CD14-positive monocyte (primary cell): ENCODE measurements around the gene ULK4. TPM values are rescaled to one million over a fixed set of nuclear protein-coding genes. Genes with fewer than 3 reads are reported as not detected.

Experiments used
- DNase-seq, 3 donors: peaks; one replicate each; pipeline ENCODE4 v3.0.0-alpha.2; 2011 to 2022
- H2AFZ ChIP-seq: 2 replicates; pipeline ENCODE4 v1.6.0; 2012; ENCODE audit warnings: mild to moderate bottlenecking, low read depth, low read length, inconsistent platforms; ENCODE audit not compliant: insufficient read depth, poor library complexity, severe bottlenecking
- H3K27ac ChIP-seq, 2 donors: 1 replicate in 1 of 2; 2 replicates in 1 of 2; pipeline ENCODE4 v1.5.1; 2012 to 2013; ENCODE audit warnings: low read length in 2 of 2, control low read depth in 1 of 2, inconsistent platforms in 1 of 2, low read depth in 1 of 2, mild to moderate bottlenecking in 1 of 2
- H3K27me3 ChIP-seq, 2 donors: one replicate each; pipeline versions ENCODE4 v1.6.0 to v1.6.1; 2011 to 2013; ENCODE audit warnings: low read length in 2 of 2; ENCODE audit not compliant: control insufficient read depth in 2 of 2, insufficient read depth in 2 of 2
- H3K36me3 ChIP-seq, 2 donors: replicated peaks in 1 of 2; 1 replicate in 1 of 2; 2 replicates in 1 of 2; pipeline versions ENCODE4 v1.5.1 to v1.6.1; 2012 to 2013; ENCODE audit warnings: low read length in 2 of 2, control low read depth in 1 of 2, inconsistent platforms in 1 of 2, mild to moderate bottlenecking in 1 of 2; ENCODE audit not compliant: insufficient read depth in 2 of 2, control insufficient read depth in 1 of 2
- H3K4me1 ChIP-seq, 2 donors: 1 replicate in 1 of 2; 2 replicates in 1 of 2; pipeline versions ENCODE4 v1.5.1 to v1.6.1; 2012 to 2013; ENCODE audit warnings: low read length in 2 of 2, control low read depth in 1 of 2, inconsistent platforms in 1 of 2, mild to moderate bottlenecking in 1 of 2, moderate library complexity in 1 of 2; ENCODE audit not compliant: insufficient read depth in 2 of 2, control insufficient read depth in 1 of 2
- H3K4me2 ChIP-seq: replicated peaks from 2 replicates; pipeline ENCODE3; 2012; ENCODE audit warnings: low read length, moderate library complexity, mild to moderate bottlenecking; ENCODE audit not compliant: poor library complexity, severe bottlenecking; ENCODE audit errors: extremely low read depth
- H3K4me3 ChIP-seq, 3 experiments: fragments of 200-600 bp in 1 of 3; sonication (generic) in 1 of 3; replicated peaks in 1 of 3; 1 replicate in 2 of 3; 2 replicates in 1 of 3; pipeline ENCODE4 v1.5.1; 2011 to 2013; ENCODE audit warnings: low read length in 3 of 3, mild to moderate bottlenecking in 3 of 3, control low read depth in 2 of 3, low read depth in 2 of 3, inconsistent platforms in 1 of 3, moderate library complexity in 1 of 3
- H3K79me2 ChIP-seq: 2 replicates; pipeline ENCODE4 v1.6.0; 2012; ENCODE audit warnings: mild to moderate bottlenecking, control low read depth, inconsistent platforms, low read length, moderate library complexity; ENCODE audit not compliant: insufficient read depth
- H3K9ac ChIP-seq: 2 replicates; pipeline ENCODE4 v1.6.0; 2017; ENCODE audit warnings: low read length, mild to moderate bottlenecking; ENCODE audit not compliant: insufficient read depth, poor library complexity, severe bottlenecking
- H3K9me3 ChIP-seq, 2 donors: replicated peaks in 1 of 2; 1 replicate in 1 of 2; 2 replicates in 1 of 2; pipeline versions ENCODE4 v1.5.1 to v1.6.1; 2012 to 2013; ENCODE audit warnings: low read length in 2 of 2, control low read depth in 1 of 2; ENCODE audit not compliant: control insufficient read depth in 1 of 2, insufficient read depth in 1 of 2
- H4K20me1 ChIP-seq: 2 replicates; pipeline ENCODE4 v1.6.0; 2012; ENCODE audit warnings: mild to moderate bottlenecking, low read length, control low read depth, moderate library complexity; ENCODE audit not compliant: insufficient read depth
- H3K27ac Mint-ChIP-seq, 7 donors: one replicate each; pipeline ENCODE4 v1.8.0; 2020; ENCODE audit warnings: mild to moderate bottlenecking in 7 of 7, mixed read lengths in 7 of 7, moderate library complexity in 6 of 7, inconsistent platforms in 2 of 7
- H3K27me3 Mint-ChIP-seq, 3 donors: one replicate each; pipeline ENCODE4 v1.8.0; 2021 to 2022; ENCODE audit warnings: low read depth in 3 of 3, mild to moderate bottlenecking in 3 of 3, mixed read lengths in 3 of 3, moderate library complexity in 3 of 3, inconsistent platforms in 1 of 3
- H3K36me3 Mint-ChIP-seq, 2 donors: one replicate each; pipeline ENCODE4 v1.8.0; 2020; ENCODE audit warnings: mixed read lengths in 2 of 2, inconsistent platforms in 1 of 2, mild to moderate bottlenecking in 1 of 2
- H3K4me1 Mint-ChIP-seq: one replicate; pipeline ENCODE4 v1.8.0; 2020; ENCODE audit warnings: mild to moderate bottlenecking, mixed read lengths
- H3K4me3 Mint-ChIP-seq, 2 donors: one replicate each; pipeline ENCODE4 v1.8.0; 2020; ENCODE audit warnings: mild to moderate bottlenecking in 2 of 2, mixed read lengths in 2 of 2, moderate library complexity in 1 of 2
- H3K9me3 Mint-ChIP-seq, 7 donors: one replicate each; pipeline ENCODE4 v1.8.0; 2020 to 2022; ENCODE audit warnings: mixed read lengths in 7 of 7, mild to moderate bottlenecking in 6 of 7, moderate library complexity in 6 of 7, inconsistent platforms in 2 of 7
- CTCF ChIP-seq: fragments of 200-600 bp; IDR thresholded peaks from one replicate; pipeline ENCODE4 v1.8.0; 2022; ENCODE audit warnings: antibody characterized with exemption, mild to moderate bottlenecking
- WGBS: methylation state at CpG from one replicate; pipeline ENCODE4 v1.1.5; 2013; ENCODE audit warnings: missing lambda C conversion rate; ENCODE audit not compliant: insufficient coverage; 5-methylcytosine and 5-hydroxymethylcytosine counted together
- intact Hi-C, 2 donors: fragments of 100-400 bp; cut with micrococcal nuclease; formaldehyde crosslinking; loops; one replicate each; pipeline versions ENCODE4 v1.15.0 to v1.15.1; 2023
- polyA plus RNA-seq, 3 donors: library from polyadenylated mRNA; depleted of rRNA in 1 of 3; unstranded in 2 of 3; stranded (reverse) in 1 of 3; fragments of 300-500 nt in 2 of 3; fragments of >200 nt in 1 of 3; fragmentation: Illumina TruSeq in 2 of 3; gene quantifications; 1 replicate in 2 of 3; 2 replicates in 1 of 3; pipeline ENCODE4 v1.2.3, GENCODE V29; 2012 to 2021

Gene ULK4
- polyA plus RNA-seq, 3 donors, result 6.7 to 14.0 (median 11.8) TPM

GRCh38 chr3:41315126-41315525, 646.8 kb downstream of the ULK4 start:
- peaks cover 0 to 1% of the 10 kb centered on the region in 2 donors for H3K36me3 Mint-ChIP-seq
- Histone ChIP-seq H3K36me3 (no peaks in the 10 kb centered on the region), H3K27ac (no peak overlapping the region), H3K9me3 (no peaks in the 10 kb centered on the region), H3K9ac (no peak overlapping the region), H2AFZ (no peak overlapping the region), H4K20me1 (no peaks in the 10 kb centered on the region), H3K79me2 (no peaks in the 10 kb centered on the region), H3K4me3 (no peak overlapping the region), H3K4me2 (no peak overlapping the region), H3K4me1 (no peaks in the 10 kb centered on the region), H3K27me3 (no peaks in the 10 kb centered on the region)
- WGBS, result no CpG with 5 or more reads among the region's 2 CpGs
- no peak for DNase-seq
- TF ChIP-seq CTCF, result no peak
- intact Hi-C loops, result no loop called here
- H3K4me3 Mint-ChIP-seq, result no peak overlapping the region
- H3K27ac Mint-ChIP-seq, result no peak overlapping the region
- peaks cover 0 to 5% (median 0%) of the 10 kb centered on the region in 3 donors for H3K27me3 Mint-ChIP-seq
- peaks cover 0 to 4% (median 0%) of the 10 kb centered on the region in 7 donors for H3K9me3 Mint-ChIP-seq
- H3K4me1 Mint-ChIP-seq, result no peaks in the 10 kb centered on the region

- WGBS, result no CpG with 5 or more reads among the region's 2 CpGs
- peaks cover 0 to 3% (median 0%) of the 10 kb centered on the region in 3 donors for H3K27me3 Mint-ChIP-seq
These were observed 653.8 kb downstream of the ULK4 start for GRCh38 chr3:41308119-41308518.

More at GRCh38 chr3:41308119-41308518, 653.8 kb downstream of the ULK4 start:
- H3K9me3 Mint-ChIP-seq, result peaks cover 0 to 8% (median 0%) of the 10 kb centered on the region in 7 donors
- H3K9me3 ChIP-seq, result no peaks in the 10 kb centered on the region
- no peak for TF ChIP-seq CTCF
- H3K4me1 Mint-ChIP-seq, result no peaks in the 10 kb centered on the region
- no peaks in the 10 kb centered on the region for H3K4me1 ChIP-seq
- no peak overlapping the region for H3K27ac ChIP-seq
- H3K27ac Mint-ChIP-seq, result peak overlapping the region in 1 of 7 donors; percentile 45
- no peak overlapping the region for H3K4me2 ChIP-seq
- H4K20me1 ChIP-seq, result no peaks in the 10 kb centered on the region
- DNase-seq, result no peak
- intact Hi-C loops, result no loop called here
- H3K79me2 ChIP-seq, result no peaks in the 10 kb centered on the region
- no peaks in the 10 kb centered on the region for H3K27me3 ChIP-seq
- no peak overlapping the region for H3K9ac ChIP-seq
- no peaks in the 10 kb centered on the region for H3K36me3 ChIP-seq
- H3K4me3 ChIP-seq, result no peak overlapping the region
- no peak overlapping the region for H2AFZ ChIP-seq
- H3K36me3 Mint-ChIP-seq, result no peaks in the 10 kb centered on the region
- H3K4me3 Mint-ChIP-seq, result no peak overlapping the region
